GM23248 (cell line): Measurements from ENCODE around the gene SLC37A1. TPM values are rescaled to one million over a fixed set of nuclear protein-coding genes. Genes with fewer than 3 reads are reported as not detected.

Experiments used
- DNase-seq: peaks from one replicate; pipeline ENCODE4 v3.0.0-alpha.2; 2015
- H2AFZ ChIP-seq: fragments of 200-600 bp; sonication (generic); 2 replicates; pipeline ENCODE4 v1.6.1; 2016; ENCODE audit warnings: antibody characterized with exemption
- H3F3A ChIP-seq: fragments of 200-600 bp; sonication (generic); 2 replicates; pipeline ENCODE4 v1.6.1; 2016; ENCODE audit warnings: mild to moderate bottlenecking, antibody characterized with exemption, mixed run types; ENCODE audit not compliant: insufficient read depth
- H3K27ac ChIP-seq: fragments of 200-600 bp; sonication (generic); 2 replicates; pipeline ENCODE4 v1.5.1; 2016; ENCODE audit warnings: mild to moderate bottlenecking
- H3K27me3 ChIP-seq: fragments of 200-600 bp; sonication (generic); replicated peaks from 2 replicates; pipeline ENCODE4 v1.6.1; 2016; ENCODE audit warnings: mild to moderate bottlenecking; ENCODE audit not compliant: insufficient read depth
- H3K36me3 ChIP-seq: fragments of 200-600 bp; sonication (generic); 2 replicates; pipeline ENCODE4 v1.6.1; 2016; ENCODE audit warnings: low read depth, mild to moderate bottlenecking
- H3K4me1 ChIP-seq: fragments of 200-600 bp; sonication (generic); 2 replicates; pipeline ENCODE4 v1.6.1; 2016; ENCODE audit warnings: mild to moderate bottlenecking; ENCODE audit not compliant: insufficient read depth
- H3K4me2 ChIP-seq: fragments of 200-600 bp; sonication (generic); one replicate; pipeline ENCODE4 v1.6.1; 2016; ENCODE audit warnings: mild to moderate bottlenecking; ENCODE audit not compliant: unreplicated experiment
- H3K4me3 ChIP-seq: fragments of 200-600 bp; sonication (generic); 2 replicates; pipeline ENCODE4 v1.5.1; 2016; ENCODE audit warnings: mild to moderate bottlenecking
- H3K79me2 ChIP-seq: fragments of 200-600 bp; sonication (generic); 2 replicates; pipeline ENCODE4 v1.6.1; 2016; ENCODE audit warnings: mild to moderate bottlenecking; ENCODE audit not compliant: insufficient read depth
- H3K9ac ChIP-seq: fragments of 200-600 bp; sonication (generic); 2 replicates; pipeline ENCODE4 v1.6.1; 2016; ENCODE audit warnings: mild to moderate bottlenecking
- H3K9me2 ChIP-seq: fragments of 200-600 bp; sonication (generic); 2 replicates; pipeline ENCODE4 v1.6.1; 2016; ENCODE audit warnings: mixed run types, mild to moderate bottlenecking, moderate library complexity; ENCODE audit not compliant: insufficient read depth
- H3K9me3 ChIP-seq: fragments of 200-600 bp; sonication (generic); one replicate; pipeline ENCODE4 v1.6.1; 2017; ENCODE audit warnings: low read depth
- H4K20me1 ChIP-seq: fragments of 200-600 bp; sonication (generic); 2 replicates; pipeline ENCODE4 v1.6.0; 2016; ENCODE audit not compliant: insufficient read depth
- EZH2 ChIP-seq: fragments of 200-600 bp; sonication (generic); IDR thresholded peaks from 2 replicates; pipeline ENCODE4 v1.6.1; 2018; ENCODE audit warnings: antibody characterized with exemption, mild to moderate bottlenecking; ENCODE audit not compliant: insufficient read depth, poor library complexity, severe bottlenecking
- EZH2phosphoT487 ChIP-seq: fragments of 200-600 bp; sonication (generic); IDR thresholded peaks from 2 replicates; pipeline ENCODE4 v1.6.1; 2018; ENCODE audit warnings: antibody characterized with exemption, moderate library complexity, mild to moderate bottlenecking, low read depth; ENCODE audit not compliant: insufficient read depth
- WGBS, 2 experiments: methylation state at CpG; one replicate each; pipeline ENCODE4 v1.1.6; 2015 to 2017; ENCODE audit warnings: low lambda C conversion rate in 2 of 2, low coverage in 1 of 2; ENCODE audit errors: missing lambda C conversion rate in 2 of 2; 5-methylcytosine and 5-hydroxymethylcytosine counted together
- in situ Hi-C: fragments of 300-500 bp; cut with MboI; formaldehyde crosslinking; loops from 2 replicates; pipeline ENCODE4 v1.15.0; 2020
- polyA plus RNA-seq: library from polyadenylated mRNA; unstranded; fragments of >200 nt; fragmentation: Nextera tagmentation; extraction: Ambion mirVana; gene quantifications from 2 replicates; pipeline ENCODE4 v1.2.1, GENCODE V29; 2016
- total RNA-seq: library from RNA; depleted of rRNA; stranded (reverse); fragments of >200 nt; shearing (Covaris generic); gene quantifications from 2 replicates; pipeline ENCODE4 v1.2.3, GENCODE V29; 2014

Gene SLC37A1
- total and polyA plus RNA-seq, 2 experiments from 2014 or later = not detected

DNA sequence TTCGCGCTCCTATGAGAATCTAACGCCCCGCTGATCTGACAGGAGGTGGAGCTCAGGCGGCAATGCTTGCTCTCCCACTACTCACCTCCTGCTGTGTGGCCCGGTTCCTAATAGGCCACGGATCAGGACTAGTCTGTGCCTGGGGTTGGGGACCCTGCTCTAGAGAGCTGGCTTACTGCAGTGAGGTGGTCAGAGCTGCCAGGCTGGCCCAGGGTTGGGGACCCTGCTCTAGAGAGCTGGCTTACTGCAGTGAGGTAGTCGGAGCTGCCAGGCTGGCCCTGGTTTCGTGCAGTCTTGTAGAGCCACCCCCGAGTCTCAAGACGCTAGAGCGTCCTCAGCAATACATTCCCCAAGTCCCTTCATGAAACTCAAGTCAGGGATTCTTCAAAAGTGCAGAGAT, 27.5 kb downstream of the SLC37A1 start:
- no peaks in the 10 kb centered on the region for H3K9me2 ChIP-seq
- H3K9ac ChIP-seq = no peak overlapping the region
- no peak overlapping the region for H2AFZ ChIP-seq
- H3K36me3 ChIP-seq = no peaks in the 10 kb centered on the region
- no peaks in the 10 kb centered on the region for H3K4me1 ChIP-seq
- in situ Hi-C loops = no loop called here
- DNase-seq = no peak
- no peaks in the 10 kb centered on the region for H3K9me3 ChIP-seq
- no peak overlapping the region for H3K4me2 ChIP-seq
- no peaks in the 10 kb centered on the region for H3K79me2 ChIP-seq
- H4K20me1 ChIP-seq = no peaks in the 10 kb centered on the region
- 64 to 72% methylated on average over 12 of the region's 12 CpGs for WGBS, 2 experiments
- H3K4me3 ChIP-seq = no peak overlapping the region
- no peaks in the 10 kb centered on the region for H3F3A ChIP-seq
- peaks cover 6% of the 10 kb centered on the region; the same call in 1 of the 2 replicates for H3K27me3 ChIP-seq
- no peak for TF ChIP-seq EZH2phosphoT487
- no peak for TF ChIP-seq EZH2
- no peak overlapping the region for H3K27ac ChIP-seq

DNA sequence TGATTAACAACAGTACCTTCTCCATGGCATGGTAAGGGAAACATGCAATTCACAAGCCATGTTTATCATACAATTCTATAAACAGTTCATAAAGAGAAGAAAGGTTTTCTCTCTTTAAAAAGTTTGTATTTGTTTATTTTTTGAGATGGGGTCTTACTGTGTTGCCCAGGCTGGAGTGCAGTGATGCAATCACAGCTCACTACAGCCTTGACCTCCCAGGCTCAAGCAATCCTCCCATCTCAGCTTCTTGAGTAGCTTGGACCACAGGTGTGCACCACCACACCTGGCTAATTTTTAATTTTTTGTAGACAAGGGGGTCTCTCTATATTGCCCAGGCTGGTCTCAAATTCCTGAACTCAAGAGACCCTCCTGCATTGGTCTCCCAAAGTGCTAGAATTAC, 28.0 kb downstream of the SLC37A1 start:
- TF ChIP-seq EZH2 = no peak
- TF ChIP-seq EZH2phosphoT487 = no peak
- Histone ChIP-seq H3K9ac (no peak overlapping the region), H4K20me1 (no peaks in the 10 kb centered on the region), H3K4me2 (no peak overlapping the region), H3K36me3 (no peaks in the 10 kb centered on the region), H2AFZ (no peak overlapping the region), H3K79me2 (no peaks in the 10 kb centered on the region), H3F3A (no peaks in the 10 kb centered on the region), H3K4me1 (no peaks in the 10 kb centered on the region), H3K27me3 (peaks cover 6% of the 10 kb centered on the region; the same call in 1 of the 2 replicates), H3K9me2 (no peaks in the 10 kb centered on the region), H3K9me3 (no peaks in the 10 kb centered on the region), H3K4me3 (no peak overlapping the region), H3K27ac (no peak overlapping the region)
- DNase-seq = no peak
- in situ Hi-C loops = no loop called here

DNA sequence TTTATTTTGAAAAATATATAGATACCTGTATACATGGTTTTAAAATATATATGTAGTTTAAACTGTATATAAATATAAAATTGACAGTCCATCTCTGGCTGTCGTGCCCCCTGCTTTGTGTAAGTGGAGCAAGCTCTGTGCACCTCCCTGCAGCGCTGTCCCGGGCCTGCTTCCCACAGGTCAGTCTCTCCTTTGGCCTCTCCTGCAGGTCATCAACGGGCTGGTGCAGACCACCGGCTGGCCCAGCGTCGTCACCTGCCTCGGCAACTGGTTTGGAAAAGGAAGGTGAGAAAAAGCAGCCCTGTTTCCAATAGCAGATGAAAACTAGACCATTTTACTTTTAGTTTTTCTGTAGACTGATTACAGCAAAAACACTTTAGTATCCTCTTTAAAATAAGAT, 28.5 kb downstream of the SLC37A1 start:
- Histone ChIP-seq H3K36me3 (no peaks in the 10 kb centered on the region), H3K4me3 (no peak overlapping the region), H3K4me2 (no peak overlapping the region), H3K9me2 (no peaks in the 10 kb centered on the region), H3K9ac (no peak overlapping the region), H3K27me3 (peaks cover 6% of the 10 kb centered on the region; the same call in 1 of the 2 replicates), H4K20me1 (no peaks in the 10 kb centered on the region), H3F3A (no peaks in the 10 kb centered on the region), H2AFZ (no peak overlapping the region), H3K27ac (no peak overlapping the region), H3K79me2 (no peaks in the 10 kb centered on the region), H3K9me3 (no peaks in the 10 kb centered on the region), H3K4me1 (no peaks in the 10 kb centered on the region)
- in situ Hi-C loops = no loop called here
- no peak for DNase-seq
- TF ChIP-seq EZH2 (no peak), EZH2phosphoT487 (no peak)
- WGBS, 2 experiments = 53 to 58% methylated on average over 8 of the region's 8 CpGs

DNA sequence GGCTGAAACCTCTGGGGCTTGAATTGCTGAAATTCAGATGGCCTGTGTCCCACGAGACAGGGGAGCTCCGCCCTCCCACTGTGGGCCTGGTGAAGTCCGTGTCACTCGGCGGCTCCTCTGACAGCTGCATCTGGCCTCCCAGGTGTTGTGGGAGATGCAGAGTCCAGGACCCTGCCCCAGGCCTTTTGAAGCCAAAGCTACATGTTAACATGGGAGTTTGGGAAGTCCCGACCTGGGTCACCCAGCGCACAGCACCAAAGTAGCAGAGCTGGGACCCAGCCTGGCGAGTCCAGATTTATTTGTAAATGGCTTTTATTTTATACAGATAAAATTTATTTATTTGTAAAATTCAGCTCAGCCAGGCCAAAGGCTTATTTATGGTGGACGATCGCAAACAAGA, 28.9 kb downstream of the SLC37A1 start:
- no peak for TF ChIP-seq EZH2
- TF ChIP-seq EZH2phosphoT487 = no peak
- no peak for DNase-seq
- Histone ChIP-seq H3F3A (no peaks in the 10 kb centered on the region), H3K27ac (no peak overlapping the region), H3K4me3 (no peak overlapping the region), H3K27me3 (peaks cover 6% of the 10 kb centered on the region; the same call in 1 of the 2 replicates), H3K9me3 (no peaks in the 10 kb centered on the region), H3K36me3 (no peaks in the 10 kb centered on the region), H3K4me1 (no peaks in the 10 kb centered on the region), H3K4me2 (no peak overlapping the region), H3K9ac (no peak overlapping the region), H2AFZ (no peak overlapping the region), H4K20me1 (no peaks in the 10 kb centered on the region), H3K79me2 (no peaks in the 10 kb centered on the region), H3K9me2 (no peaks in the 10 kb centered on the region)
- 58 to 70% methylated on average over 10 of the region's 10 CpGs for whole genome bisulfite sequencing, 2 experiments
- in situ Hi-C loops = no loop called here

DNA sequence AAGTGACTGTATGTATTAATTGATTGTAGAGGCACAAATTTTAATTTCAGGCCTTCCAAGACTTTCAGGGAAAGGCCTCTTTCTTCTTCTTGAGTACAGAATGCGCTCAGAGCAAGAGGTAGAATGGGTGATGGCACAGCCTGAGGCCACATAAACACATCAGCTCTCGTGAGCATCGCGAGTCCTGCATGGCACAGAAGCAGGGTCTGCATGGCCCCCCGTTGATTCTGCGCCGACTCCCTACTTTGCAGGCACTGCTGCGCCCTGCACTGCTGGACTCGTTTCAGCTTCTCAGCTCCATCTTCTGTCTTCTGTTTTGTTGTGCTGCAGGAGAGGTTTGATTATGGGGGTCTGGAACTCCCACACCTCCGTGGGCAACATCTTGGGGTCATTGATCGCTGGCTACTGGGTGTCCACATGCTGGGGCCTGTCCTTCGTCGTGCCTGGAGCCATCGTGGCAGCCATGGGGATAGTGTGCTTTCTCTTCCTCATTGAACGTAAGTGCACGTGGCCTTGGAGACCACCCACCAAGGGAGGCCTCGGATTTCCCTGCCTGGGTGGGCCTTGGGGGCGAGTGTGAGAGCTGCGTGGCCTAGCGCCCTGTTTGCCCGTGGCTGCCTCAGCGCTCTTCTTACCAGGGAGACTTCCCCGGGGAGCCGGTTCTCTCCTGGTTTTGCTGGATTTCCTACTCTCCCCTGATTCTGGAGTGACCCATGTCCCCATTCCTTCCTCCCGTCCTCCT, 29.6 kb downstream of the SLC37A1 start:
- H2AFZ ChIP-seq = no peak overlapping the region
- no peaks in the 10 kb centered on the region for H3K4me1 ChIP-seq
- TF ChIP-seq EZH2phosphoT487 (no peak), EZH2 (no peak)
- H3K79me2 ChIP-seq = no peaks in the 10 kb centered on the region
- DNase-seq = no peak
- peaks cover 6% of the 10 kb centered on the region; the same call in 1 of the 2 replicates for H3K27me3 ChIP-seq
- H3K4me2 ChIP-seq = no peak overlapping the region
- H3K9ac ChIP-seq = no peak overlapping the region
- no peaks in the 10 kb centered on the region for H3F3A ChIP-seq
- 68 to 74% methylated on average over 25 of the region's 25 CpGs for WGBS, 2 experiments
- no peak overlapping the region for H3K4me3 ChIP-seq
- no peak overlapping the region for H3K27ac ChIP-seq
- H3K9me3 ChIP-seq = no peaks in the 10 kb centered on the region
- H3K9me2 ChIP-seq = no peaks in the 10 kb centered on the region
- in situ Hi-C loops = no loop called here
- no peaks in the 10 kb centered on the region for H4K20me1 ChIP-seq
- H3K36me3 ChIP-seq = no peaks in the 10 kb centered on the region
